ENCODE results near the gene ILRUN.

GRCh38 chr6:34657037-34657306 is 39.6 kb downstream of the ILRUN start:
- TF ChIP-seq POLR2A (IDR thresholded peaks at IDR 0.05; ENCODE audit: extremely low read depth, insufficient read length), result no peak
- TF ChIP-seq, protein P1, sequence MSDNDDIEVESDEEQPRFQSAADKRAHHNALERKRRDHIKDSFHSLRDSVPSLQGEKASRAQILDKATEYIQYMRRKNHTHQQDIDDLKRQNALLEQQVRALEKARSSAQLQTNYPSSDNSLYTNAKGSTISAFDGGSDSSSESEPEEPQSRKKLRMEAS (IDR thresholded peaks at IDR 0.05; ENCODE audit: low read depth, low read length), result no peak

Measured in NB4 (cell line).